Endometrium (tissue), 2 donors: ENCODE measurements around the gene ARHGAP19.

Experiments used
- FAIRE-seq: peaks from 2 replicates; lab custom pipeline; 2012; peaks lifted over from hg19 to GRCh38; lab: Jason Lieb, UNC
- donor health status: control.
- donor health status: control.

ARHGAP19 gene

GRCh38 chr10:97228130-97228774 lies 64.2 kb downstream of the ARHGAP19 start:
- no peak for FAIRE-seq

GRCh38 chr10:97226398-97226797 lies 66.0 kb downstream of the ARHGAP19 start:
- FAIRE-seq: no peak

- no peak for FAIRE-seq
Measured at GRCh38 chr10:97224483-97225435, 67.7 kb downstream of the ARHGAP19 start.

- FAIRE-seq: no peak
Measured at GRCh38 chr10:97222326-97222961, 70.0 kb downstream of the ARHGAP19 start.

GRCh38 chr10:97220355-97220754 lies 72.1 kb downstream of the ARHGAP19 start:
- no peak for FAIRE-seq

GRCh38 chr10:97217299-97217698 lies 75.1 kb downstream of the ARHGAP19 start:
- no peak for FAIRE-seq

GRCh38 chr10:97215619-97216260 lies 76.7 kb downstream of the ARHGAP19 start:
- no peak for FAIRE-seq

- no peak for FAIRE-seq
Measured at GRCh38 chr10:97213431-97213830, 79.0 kb downstream of the ARHGAP19 start.

- no peak for FAIRE-seq
Measured at GRCh38 chr10:97211229-97211628, 81.2 kb downstream of the ARHGAP19 start.

GRCh38 chr10:97210543-97210960 lies 81.9 kb downstream of the ARHGAP19 start:
- FAIRE-seq: no peak

GRCh38 chr10:97207756-97208346 lies 84.6 kb downstream of the ARHGAP19 start:
- FAIRE-seq: no peak

GRCh38 chr10:97207131-97207530 lies 85.3 kb downstream of the ARHGAP19 start:
- no peak for FAIRE-seq

- no peak for FAIRE-seq
Measured at GRCh38 chr10:97204826-97205679, 87.4 kb downstream of the ARHGAP19 start.

GRCh38 chr10:97203220-97203619 lies 89.2 kb downstream of the ARHGAP19 start:
- FAIRE-seq: no peak

GRCh38 chr10:97200616-97201015 lies 91.8 kb downstream of the ARHGAP19 start:
- no peak for FAIRE-seq

- no peak for FAIRE-seq
Measured at GRCh38 chr10:97199152-97199551, 93.3 kb downstream of the ARHGAP19 start.

- no peak for FAIRE-seq
Measured at GRCh38 chr10:97197030-97197500, 95.4 kb downstream of the ARHGAP19 start.

GRCh38 chr10:97196223-97197029 lies 96.0 kb downstream of the ARHGAP19 start:
- no peak for FAIRE-seq

GRCh38 chr10:97195706-97196222 lies 96.7 kb downstream of the ARHGAP19 start:
- no peak for FAIRE-seq
